ENCODE measurements around the gene GINS2. TPM values are rescaled to one million over a fixed set of nuclear protein-coding genes. Genes with fewer than 3 reads are reported as not detected.

GINS2 gene
- total and polyA plus RNA-seq, 8 donors, result 0.87 to 3.6 (median 2.0) TPM; not detected in 1

GRCh38 chr16:85731179-85731578, 42.4 kb upstream of the GINS2 start:
- Histone ChIP-seq H3K4me1 (peaks cover 0 to 14% (median 9%) of the 10 kb centered on the region in 4 donors), H3K4me3 (no peak overlapping the region), H3K27ac (no peak overlapping the region), H3K36me3 (no peaks in the 10 kb centered on the region), H3K9me3 (no peaks in the 10 kb centered on the region), H3K27me3 (no peaks in the 10 kb centered on the region)
- intact Hi-C loops (cut with DNase I; ENCODE audit: low total_unique reads), result no loop called here
- DNase-seq, result no peak
- 63 to 78% (median 73%) methylated on average over 4 to 5 of the region's 5 CpGs for WGBS, 5 donors
- TF ChIP-seq POLR2AphosphoS5 (IDR thresholded peaks at IDR 0.05) (no peak), EP300 (IDR thresholded peaks at IDR 0.05) (no peak), POLR2A (IDR thresholded peaks at IDR 0.05) (no peak), CTCF (IDR thresholded peaks at IDR 0.05) (no peak)

- Histone ChIP-seq H3K27ac (no peak overlapping the region), H3K36me3 (no peaks in the 10 kb centered on the region), H3K4me1 (peaks cover 0 to 12% (median 7%) of the 10 kb centered on the region in 4 donors), H3K9me3 (no peaks in the 10 kb centered on the region), H3K4me3 (no peak overlapping the region), H3K27me3 (no peaks in the 10 kb centered on the region)
- WGBS, 5 donors, result 85 to 94% (median 91%) methylated on average over 5 of the region's 5 CpGs
- DNase-seq, result no peak
- TF ChIP-seq EP300 (IDR thresholded peaks at IDR 0.05) (no peak), POLR2AphosphoS5 (IDR thresholded peaks at IDR 0.05) (no peak), POLR2A (IDR thresholded peaks at IDR 0.05) (no peak), CTCF (IDR thresholded peaks at IDR 0.05) (no peak)
- intact Hi-C loops (cut with DNase I; ENCODE audit: low total_unique reads), result no loop called here
Measured at GRCh38 chr16:85730186-85730465, 41.4 kb upstream of the GINS2 start.

- 75 to 84% (median 80%) methylated on average over 10 to 16 of the region's 16 CpGs for WGBS, 5 donors
Measured at GRCh38 chr16:85729452-85730185, 40.9 kb upstream of the GINS2 start.

GRCh38 chr16:85728879-85729278, 40.1 kb upstream of the GINS2 start:
- Histone ChIP-seq H3K4me1 (no peaks in the 10 kb centered on the region), H3K36me3 (no peaks in the 10 kb centered on the region), H3K27ac (no peak overlapping the region), H3K9me3 (no peaks in the 10 kb centered on the region), H3K4me3 (no peak overlapping the region), H3K27me3 (no peaks in the 10 kb centered on the region)
- 72 to 87% (median 82%) methylated on average over 1 to 7 of the region's 7 CpGs for WGBS, 5 donors
- DNase-seq, result no peak
- intact Hi-C loops (cut with DNase I; ENCODE audit: low total_unique reads), result no loop called here
- TF ChIP-seq POLR2AphosphoS5 (IDR thresholded peaks at IDR 0.05) (no peak), POLR2A (IDR thresholded peaks at IDR 0.05) (no peak), CTCF (IDR thresholded peaks at IDR 0.05) (no peak), EP300 (IDR thresholded peaks at IDR 0.05) (no peak)

More at GRCh38 chr16:85729452-85730185, 40.9 kb upstream of the GINS2 start:
- Histone ChIP-seq H3K4me3 (no peak overlapping the region), H3K36me3 (no peaks in the 10 kb centered on the region), H3K27ac (no peak overlapping the region), H3K27me3 (no peaks in the 10 kb centered on the region), H3K9me3 (no peaks in the 10 kb centered on the region), H3K4me1 (peaks cover 0 to 7% (median 2%) of the 10 kb centered on the region in 4 donors)
- intact Hi-C loops (cut with DNase I; ENCODE audit: low total_unique reads), result no loop called here
- DNase-seq, result no peak
- TF ChIP-seq CTCF (IDR thresholded peaks at IDR 0.05) (no peak), POLR2A (IDR thresholded peaks at IDR 0.05) (no peak), POLR2AphosphoS5 (IDR thresholded peaks at IDR 0.05) (no peak), EP300 (IDR thresholded peaks at IDR 0.05) (no peak)

Measured in stomach (tissue), 9 donors.